Measurements from ENCODE around the gene DCP1B. TPM values are rescaled to one million over a fixed set of nuclear protein-coding genes. Genes with fewer than 3 reads are reported as not detected.

Gene DCP1B
- total RNA-seq, 1 donor from 2014 or later, result 17.4 TPM

GRCh38 chr12:1972856-1973317 lies 31.4 kb downstream of the DCP1B start:
- peak overlapping the region; percentile 76 for H3K27ac ChIP-seq
- no peaks in the 10 kb centered on the region for H3K9me3 ChIP-seq
- H3K36me3 ChIP-seq, result no peaks in the 10 kb centered on the region
- H3K27me3 ChIP-seq, result no peaks in the 10 kb centered on the region
- TF ChIP-seq POLR2AphosphoS5 (IDR thresholded peaks at IDR 0.05; ENCODE audit: insufficient read depth in 1 of 2, low read depth in 1 of 2), result peak in 1 of 2 donors; percentile 69
- TF ChIP-seq POLR2A (IDR thresholded peaks at IDR 0.05), result no peak
- TF ChIP-seq, protein P1, sequence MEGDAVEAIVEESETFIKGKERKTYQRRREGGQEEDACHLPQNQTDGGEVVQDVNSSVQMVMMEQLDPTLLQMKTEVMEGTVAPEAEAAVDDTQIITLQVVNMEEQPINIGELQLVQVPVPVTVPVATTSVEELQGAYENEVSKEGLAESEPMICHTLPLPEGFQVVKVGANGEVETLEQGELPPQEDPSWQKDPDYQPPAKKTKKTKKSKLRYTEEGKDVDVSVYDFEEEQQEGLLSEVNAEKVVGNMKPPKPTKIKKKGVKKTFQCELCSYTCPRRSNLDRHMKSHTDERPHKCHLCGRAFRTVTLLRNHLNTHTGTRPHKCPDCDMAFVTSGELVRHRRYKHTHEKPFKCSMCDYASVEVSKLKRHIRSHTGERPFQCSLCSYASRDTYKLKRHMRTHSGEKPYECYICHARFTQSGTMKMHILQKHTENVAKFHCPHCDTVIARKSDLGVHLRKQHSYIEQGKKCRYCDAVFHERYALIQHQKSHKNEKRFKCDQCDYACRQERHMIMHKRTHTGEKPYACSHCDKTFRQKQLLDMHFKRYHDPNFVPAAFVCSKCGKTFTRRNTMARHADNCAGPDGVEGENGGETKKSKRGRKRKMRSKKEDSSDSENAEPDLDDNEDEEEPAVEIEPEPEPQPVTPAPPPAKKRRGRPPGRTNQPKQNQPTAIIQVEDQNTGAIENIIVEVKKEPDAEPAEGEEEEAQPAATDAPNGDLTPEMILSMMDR (IDR thresholded peaks at IDR 0.05), result no peak
- DNase-seq (ENCODE audit: extremely low spot score in 2 of 2), result no peak
- intact Hi-C loops (cut with DNase I), result no loop called here
- peaks cover 38% of the 10 kb centered on the region for H3K4me1 ChIP-seq
- peak overlapping the region in 1 of 2 donors; percentile 2 for H3K4me3 ChIP-seq

- TF ChIP-seq, protein P1 (IDR thresholded peaks at IDR 0.05), result no peak
- TF ChIP-seq POLR2A (IDR thresholded peaks at IDR 0.05), result no peak
- no peak for TF ChIP-seq POLR2AphosphoS5 (IDR thresholded peaks at IDR 0.05; ENCODE audit: insufficient read depth in 1 of 2, low read depth in 1 of 2)
- Histone ChIP-seq H3K4me3 (peak overlapping the region in 1 of 2 donors; percentile 2), H3K27ac (peak overlapping the region; percentile 76), H3K4me1 (peaks cover 35% of the 10 kb centered on the region), H3K27me3 (no peaks in the 10 kb centered on the region), H3K36me3 (no peaks in the 10 kb centered on the region), H3K9me3 (no peaks in the 10 kb centered on the region)
- no peak for DNase-seq (ENCODE audit: extremely low spot score in 2 of 2)
- intact Hi-C loops (cut with DNase I), result no loop called here
These were observed 32.0 kb downstream of the DCP1B start for GRCh38 chr12:1972260-1972659.

DNA sequence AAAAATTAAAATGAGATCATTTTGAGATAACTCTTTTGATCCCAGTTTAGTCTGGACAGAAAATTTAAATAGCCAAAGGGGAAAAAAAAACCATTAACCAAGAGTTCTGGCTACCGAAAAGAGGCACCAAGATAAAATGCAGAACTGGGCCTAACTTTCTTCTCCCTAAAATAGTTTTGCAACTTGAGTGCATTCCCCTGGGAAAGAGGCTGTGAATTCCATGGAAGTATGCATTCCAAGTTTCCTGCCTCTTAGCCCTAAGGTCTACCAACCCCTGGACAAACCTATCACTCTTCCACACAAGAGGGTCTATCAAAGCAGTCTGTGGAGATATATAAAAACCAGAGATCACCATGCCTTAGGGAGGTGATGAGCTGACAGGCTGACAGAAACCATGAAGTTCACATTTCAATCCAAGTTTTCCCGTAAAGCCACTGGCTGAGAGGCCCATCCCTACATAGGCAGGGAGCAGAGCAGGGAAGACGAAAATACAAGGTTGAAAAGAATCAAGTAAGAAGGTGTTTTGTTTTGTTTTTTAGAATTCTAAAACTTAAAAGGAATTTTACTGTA lies 33.8 kb downstream of the DCP1B start:
- intact Hi-C loops (cut with DNase I), result no loop called here
- H3K36me3 ChIP-seq, result peaks cover 0 to 5% of the 10 kb centered on the region in 2 donors
- H3K4me1 ChIP-seq, result peaks cover 27% of the 10 kb centered on the region
- H3K27ac ChIP-seq, result peak overlapping the region; percentile 58
- TF ChIP-seq, protein P1 (IDR thresholded peaks at IDR 0.05), result no peak
- TF ChIP-seq POLR2A (IDR thresholded peaks at IDR 0.05) (no peak), POLR2AphosphoS5 (IDR thresholded peaks at IDR 0.05; ENCODE audit: insufficient read depth in 1 of 2, low read depth in 1 of 2) (no peak)
- H3K27me3 ChIP-seq, result no peaks in the 10 kb centered on the region
- no peak for DNase-seq (ENCODE audit: extremely low spot score in 2 of 2)
- no peak overlapping the region for H3K4me3 ChIP-seq
- no peaks in the 10 kb centered on the region for H3K9me3 ChIP-seq

DNA sequence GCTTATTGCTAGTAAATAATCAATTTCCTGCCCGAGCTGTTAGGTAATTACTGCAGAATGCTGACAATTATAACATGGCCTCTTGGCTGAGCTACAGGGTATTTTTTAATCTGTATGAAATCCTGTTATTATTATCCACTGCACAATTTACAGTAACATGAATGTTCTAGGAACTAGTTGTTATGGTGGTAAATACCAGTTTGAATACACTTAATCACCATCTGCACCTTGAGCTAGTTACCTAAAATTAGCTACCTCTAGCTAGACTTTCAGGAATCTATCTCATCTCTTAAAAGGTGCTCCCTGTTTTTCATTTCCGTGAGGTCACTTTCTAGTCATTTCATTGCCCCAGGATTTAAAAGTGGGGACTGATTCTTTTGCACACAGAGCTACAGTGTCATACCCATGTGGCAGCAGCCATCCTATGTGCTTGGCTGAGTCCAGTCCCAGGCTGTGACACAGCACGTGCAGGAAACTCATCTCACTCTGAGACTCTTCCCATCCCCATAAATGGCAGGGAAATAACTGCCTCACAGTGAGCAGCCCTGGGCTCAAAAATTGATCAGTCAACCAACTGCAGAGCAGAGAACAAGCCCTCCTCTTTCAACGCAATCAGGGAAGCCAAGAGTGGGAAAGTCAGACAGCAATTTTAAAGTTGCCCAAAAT lies 37.6 kb downstream of the DCP1B start:
- DNase-seq (ENCODE audit: extremely low spot score in 2 of 2), result no peak
- Histone ChIP-seq H3K27me3 (no peaks in the 10 kb centered on the region), H3K9me3 (no peaks in the 10 kb centered on the region), H3K4me3 (no peak overlapping the region), H3K27ac (no peak overlapping the region), H3K36me3 (peaks cover 0 to 13% of the 10 kb centered on the region in 2 donors), H3K4me1 (no peaks in the 10 kb centered on the region)
- intact Hi-C loops (cut with DNase I), result no loop called here
- TF ChIP-seq POLR2AphosphoS5 (IDR thresholded peaks at IDR 0.05; ENCODE audit: insufficient read depth in 1 of 2, low read depth in 1 of 2), result no peak
- TF ChIP-seq, protein P1 (IDR thresholded peaks at IDR 0.05), result no peak
- TF ChIP-seq POLR2A (IDR thresholded peaks at IDR 0.05), result no peak

DNA sequence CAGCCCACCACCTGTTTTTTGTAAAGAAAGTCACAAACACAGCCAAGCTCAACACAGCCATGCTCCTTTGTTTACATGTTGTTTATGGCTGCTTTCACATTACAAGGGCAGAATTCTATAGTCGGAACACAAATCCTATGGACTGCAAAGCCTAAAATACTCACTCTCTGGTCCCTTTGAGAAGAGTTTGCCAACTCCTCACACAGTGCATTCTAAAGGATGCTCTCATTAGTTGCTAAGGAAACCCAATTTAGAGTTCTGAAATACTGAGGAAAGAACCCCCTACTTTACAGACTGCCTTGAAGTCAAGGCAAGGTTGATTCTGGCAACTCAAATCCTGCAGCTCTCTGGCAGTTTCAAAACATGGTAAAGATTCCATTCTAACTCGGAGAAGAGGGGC lies 38.3 kb downstream of the DCP1B start:
- Histone ChIP-seq H3K4me1 (no peaks in the 10 kb centered on the region), H3K36me3 (peaks cover 0 to 13% of the 10 kb centered on the region in 2 donors), H3K9me3 (no peaks in the 10 kb centered on the region), H3K4me3 (no peak overlapping the region), H3K27me3 (no peaks in the 10 kb centered on the region), H3K27ac (no peak overlapping the region)
- no peak for DNase-seq (ENCODE audit: extremely low spot score in 2 of 2)
- no peak for TF ChIP-seq POLR2AphosphoS5 (IDR thresholded peaks at IDR 0.05; ENCODE audit: insufficient read depth in 1 of 2, low read depth in 1 of 2)
- TF ChIP-seq, protein P1 (IDR thresholded peaks at IDR 0.05), result no peak
- TF ChIP-seq POLR2A (IDR thresholded peaks at IDR 0.05), result no peak
- intact Hi-C loops (cut with DNase I), result no loop called here
